ENCODE results near the gene PRKCH. TPM values are rescaled to one million over a fixed set of nuclear protein-coding genes. Genes with fewer than 3 reads are reported as not detected.

The PRKCH gene
- total RNA-seq, 4 donors from 2014 or later: 17.9 to 105 (median 63.5) TPM

DNA sequence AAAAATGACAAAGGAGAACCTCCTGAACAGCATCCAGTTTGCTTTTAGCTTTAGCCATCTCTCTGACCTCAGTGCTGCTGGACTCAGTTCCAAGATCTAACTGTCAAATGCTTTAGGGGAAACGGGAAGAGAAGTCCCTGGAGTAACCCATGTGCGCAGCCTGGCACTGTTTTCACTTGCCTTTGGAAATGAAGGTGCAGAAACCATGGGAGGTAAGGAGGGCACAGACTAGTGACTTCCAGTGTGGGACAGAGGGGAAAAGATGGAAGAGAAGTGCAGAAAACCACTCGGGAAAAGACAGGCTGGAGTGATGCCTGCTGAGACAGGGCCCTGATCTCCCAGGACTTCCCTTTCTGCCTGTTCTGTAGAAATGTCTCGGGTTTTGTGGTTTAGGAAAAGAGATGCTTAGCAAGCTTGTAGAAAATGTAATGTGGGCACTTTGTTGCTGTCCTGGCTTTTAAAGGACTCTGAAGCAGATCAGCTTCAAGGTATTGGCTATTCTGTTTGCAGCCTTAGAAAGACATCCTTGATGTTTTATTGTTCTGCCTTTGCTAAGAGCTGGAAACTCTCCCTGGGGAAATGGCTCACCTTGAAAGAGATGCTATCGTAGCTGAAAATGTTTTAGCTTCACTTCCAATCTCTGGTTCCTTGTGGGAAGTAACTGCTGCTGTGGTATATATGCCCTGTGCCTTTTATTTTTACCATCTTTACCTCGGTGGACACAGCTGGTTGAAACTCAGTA lies 249.3 kb downstream of the PRKCH start:
- no peaks in the 10 kb centered on the region for H3K36me3 ChIP-seq
- intact Hi-C loops (cut with DNase I; ENCODE audit: low total_unique reads): no loop called here
- DNase-seq: no peak
- no peak overlapping the region for H3K4me3 ChIP-seq
- no peaks in the 10 kb centered on the region for H3K4me1 ChIP-seq
- H3K27me3 ChIP-seq: no peaks in the 10 kb centered on the region
- H3K27ac ChIP-seq: no peak overlapping the region
- TF ChIP-seq POLR2A (IDR thresholded peaks at IDR 0.05): no peak
- TF ChIP-seq, protein P1, sequence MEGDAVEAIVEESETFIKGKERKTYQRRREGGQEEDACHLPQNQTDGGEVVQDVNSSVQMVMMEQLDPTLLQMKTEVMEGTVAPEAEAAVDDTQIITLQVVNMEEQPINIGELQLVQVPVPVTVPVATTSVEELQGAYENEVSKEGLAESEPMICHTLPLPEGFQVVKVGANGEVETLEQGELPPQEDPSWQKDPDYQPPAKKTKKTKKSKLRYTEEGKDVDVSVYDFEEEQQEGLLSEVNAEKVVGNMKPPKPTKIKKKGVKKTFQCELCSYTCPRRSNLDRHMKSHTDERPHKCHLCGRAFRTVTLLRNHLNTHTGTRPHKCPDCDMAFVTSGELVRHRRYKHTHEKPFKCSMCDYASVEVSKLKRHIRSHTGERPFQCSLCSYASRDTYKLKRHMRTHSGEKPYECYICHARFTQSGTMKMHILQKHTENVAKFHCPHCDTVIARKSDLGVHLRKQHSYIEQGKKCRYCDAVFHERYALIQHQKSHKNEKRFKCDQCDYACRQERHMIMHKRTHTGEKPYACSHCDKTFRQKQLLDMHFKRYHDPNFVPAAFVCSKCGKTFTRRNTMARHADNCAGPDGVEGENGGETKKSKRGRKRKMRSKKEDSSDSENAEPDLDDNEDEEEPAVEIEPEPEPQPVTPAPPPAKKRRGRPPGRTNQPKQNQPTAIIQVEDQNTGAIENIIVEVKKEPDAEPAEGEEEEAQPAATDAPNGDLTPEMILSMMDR (IDR thresholded peaks at IDR 0.05): no peak
- no peaks in the 10 kb centered on the region for H3K9me3 ChIP-seq

DNA sequence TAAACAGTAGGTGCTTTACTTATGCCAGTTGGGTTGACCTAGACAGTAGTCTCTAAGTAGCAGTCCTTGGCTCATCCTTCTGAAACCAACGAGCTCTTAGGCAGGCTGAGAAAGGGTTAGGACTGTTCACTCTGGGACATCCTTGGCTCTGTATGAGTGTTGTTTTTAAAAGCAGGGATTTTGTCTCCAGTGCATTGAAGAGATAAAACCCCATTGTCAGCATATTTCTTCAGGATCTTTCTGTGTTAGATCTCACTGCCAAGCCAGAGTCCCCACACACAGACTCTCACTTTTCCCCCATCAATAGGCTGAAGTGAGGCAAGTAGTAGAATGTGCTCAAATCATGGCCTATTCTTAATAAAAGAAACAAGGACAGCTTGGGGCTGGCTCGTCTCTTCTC lies 250.5 kb downstream of the PRKCH start:
- Histone ChIP-seq H3K27ac (no peak overlapping the region), H3K27me3 (no peaks in the 10 kb centered on the region), H3K9me3 (no peaks in the 10 kb centered on the region), H3K4me3 (no peak overlapping the region), H3K36me3 (no peaks in the 10 kb centered on the region), H3K4me1 (no peaks in the 10 kb centered on the region)
- no peak for TF ChIP-seq POLR2A (IDR thresholded peaks at IDR 0.05)
- TF ChIP-seq, protein P1 (IDR thresholded peaks at IDR 0.05): no peak
- intact Hi-C loops (cut with DNase I; ENCODE audit: low total_unique reads): no loop called here
- DNase-seq: no peak

DNA sequence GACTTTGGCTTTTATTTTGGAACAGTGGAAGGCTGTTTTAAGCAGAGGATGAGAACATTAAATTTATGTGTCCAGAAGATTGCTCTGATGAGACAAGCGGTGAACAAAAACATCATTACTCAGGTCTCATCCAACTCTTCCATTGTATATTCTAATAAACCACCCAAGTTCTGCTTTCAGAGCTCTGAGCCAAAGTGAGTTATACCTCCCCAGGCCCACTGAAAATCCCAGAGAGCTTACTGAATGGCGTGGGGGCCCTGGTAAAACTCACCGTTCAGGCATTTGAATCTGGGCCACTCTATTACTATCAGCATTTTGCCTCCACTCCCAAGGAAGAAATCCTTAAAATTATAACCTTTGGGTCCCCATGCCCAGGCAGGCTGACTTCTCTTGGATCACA lies 251.9 kb downstream of the PRKCH start:
- intact Hi-C loops (cut with DNase I; ENCODE audit: low total_unique reads): no loop called here
- Histone ChIP-seq H3K36me3 (no peaks in the 10 kb centered on the region), H3K27ac (peak overlapping the region in 1 of 2 donors; percentile 37), H3K9me3 (no peaks in the 10 kb centered on the region), H3K27me3 (no peaks in the 10 kb centered on the region), H3K4me1 (no peaks in the 10 kb centered on the region), H3K4me3 (no peak overlapping the region)
- DNase-seq: no peak
- no peak for TF ChIP-seq POLR2A (IDR thresholded peaks at IDR 0.05)
- TF ChIP-seq, protein P1 (IDR thresholded peaks at IDR 0.05): no peak

DNA sequence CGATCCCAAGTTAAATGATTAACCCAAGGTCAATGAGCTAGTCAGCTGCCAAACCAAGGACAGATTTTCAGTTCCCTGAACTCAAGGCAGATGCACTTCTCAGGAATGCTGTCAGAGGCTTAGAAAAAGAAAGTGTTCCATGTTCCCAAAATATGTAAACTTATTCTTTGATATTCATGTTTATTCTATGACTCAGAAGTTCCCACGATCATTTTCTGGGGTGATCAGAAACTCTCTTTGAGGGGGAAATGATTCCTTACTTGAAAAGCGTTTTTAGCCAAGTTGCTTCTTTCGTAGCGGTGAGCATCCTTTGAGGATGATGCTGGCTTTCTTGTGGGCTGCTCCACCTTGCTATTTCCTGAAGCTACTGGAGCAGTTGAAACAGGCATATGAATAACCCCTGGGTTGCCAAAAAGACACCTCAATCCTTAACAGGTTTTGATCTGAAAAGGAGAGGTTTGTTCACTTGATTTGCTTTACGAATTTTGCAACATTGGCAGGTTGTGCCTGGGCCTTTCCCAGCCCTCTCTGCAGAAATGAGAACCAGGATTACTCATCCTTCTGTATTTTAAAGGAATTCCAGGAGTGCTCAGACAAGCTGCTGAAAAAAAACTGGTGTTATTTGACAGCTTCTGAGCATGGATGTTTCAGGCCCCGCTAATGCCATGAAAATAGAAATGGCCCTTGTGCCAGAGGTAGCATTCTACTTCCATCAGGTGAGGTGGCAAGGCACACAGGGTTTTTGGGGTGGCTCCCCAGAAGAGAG lies 252.6 kb downstream of the PRKCH start:
- TF ChIP-seq POLR2A (IDR thresholded peaks at IDR 0.05): no peak
- TF ChIP-seq, protein P1 (IDR thresholded peaks at IDR 0.05): no peak
- H3K4me3 ChIP-seq: no peak overlapping the region
- no peaks in the 10 kb centered on the region for H3K9me3 ChIP-seq
- intact Hi-C loops (cut with DNase I; ENCODE audit: low total_unique reads): no loop called here
- no peaks in the 10 kb centered on the region for H3K27me3 ChIP-seq
- DNase-seq: no peak
- no peaks in the 10 kb centered on the region for H3K4me1 ChIP-seq
- H3K27ac ChIP-seq: peak overlapping the region in 1 of 2 donors; percentile 37
- H3K36me3 ChIP-seq: no peaks in the 10 kb centered on the region

DNA sequence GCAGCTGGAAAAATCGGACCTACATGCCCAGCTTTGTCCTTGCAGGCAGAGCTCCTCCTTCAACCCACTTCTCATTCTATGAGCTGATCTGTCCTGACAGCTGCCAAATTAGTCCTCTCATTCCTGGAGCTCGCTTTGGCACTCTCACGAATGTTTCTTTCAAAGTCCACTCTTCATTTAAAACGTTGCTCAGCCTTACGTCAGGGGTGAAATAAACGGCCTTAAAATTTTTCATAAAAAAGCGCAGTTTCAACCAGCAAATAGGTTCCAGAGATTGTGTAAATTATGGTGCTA lies 253.1 kb downstream of the PRKCH start:
- H3K4me1 ChIP-seq: no peaks in the 10 kb centered on the region
- DNase-seq: no peak
- no peaks in the 10 kb centered on the region for H3K9me3 ChIP-seq
- intact Hi-C loops (cut with DNase I; ENCODE audit: low total_unique reads): no loop called here
- no peak overlapping the region for H3K27ac ChIP-seq
- H3K27me3 ChIP-seq: no peaks in the 10 kb centered on the region
- no peaks in the 10 kb centered on the region for H3K36me3 ChIP-seq
- no peak for TF ChIP-seq POLR2A (IDR thresholded peaks at IDR 0.05)
- TF ChIP-seq, protein P1 (IDR thresholded peaks at IDR 0.05): no peak
- H3K4me3 ChIP-seq: no peak overlapping the region
